Endothelial cell of umbilical vein (primary cell): ENCODE data around the gene RALGAPB.

ENCODE experiments used
- EZH2 ChIP-seq: IDR thresholded peaks from 2 replicates; pipeline ENCODE4 v1.6.1; 2012; ENCODE audit warnings: borderline replicate concordance, low read depth, mild to moderate bottlenecking, moderate library complexity, low read length, inconsistent platforms; ENCODE audit not compliant: severe bottlenecking
- POLR2A ChIP-seq: IDR thresholded peaks from 2 replicates; pipeline ENCODE4 v1.6.1; 2012; ENCODE audit warnings: low read depth, mild to moderate bottlenecking, control low read depth, low read length
- POLR2AphosphoS5 ChIP-seq: IDR thresholded peaks from 2 replicates; pipeline ENCODE4 v1.6.1; 2012; ENCODE audit warnings: low read depth, mild to moderate bottlenecking, control low read depth, low read length, moderate library complexity; ENCODE audit not compliant: insufficient read depth
- TF ChIP-seq, protein P1 (sequence below), 2 donors: IDR thresholded peaks; 1 replicate in 1 of 2; 2 replicates in 1 of 2; pipeline ENCODE4 v1.5.1; 2011; ENCODE audit warnings: low read length in 2 of 2, mild to moderate bottlenecking in 2 of 2, moderate library complexity in 2 of 2, control low read depth in 1 of 2, inconsistent platforms in 1 of 2, low read depth in 1 of 2; ENCODE audit not compliant: insufficient read depth in 1 of 2; ENCODE audit errors: extremely low read depth in 1 of 2
- TF ChIP-seq, protein P2 (sequence below): IDR thresholded peaks from 2 replicates; pipeline ENCODE4 v1.6.1; 2011; ENCODE audit not compliant: insufficient read depth, insufficient read length

DNA sequence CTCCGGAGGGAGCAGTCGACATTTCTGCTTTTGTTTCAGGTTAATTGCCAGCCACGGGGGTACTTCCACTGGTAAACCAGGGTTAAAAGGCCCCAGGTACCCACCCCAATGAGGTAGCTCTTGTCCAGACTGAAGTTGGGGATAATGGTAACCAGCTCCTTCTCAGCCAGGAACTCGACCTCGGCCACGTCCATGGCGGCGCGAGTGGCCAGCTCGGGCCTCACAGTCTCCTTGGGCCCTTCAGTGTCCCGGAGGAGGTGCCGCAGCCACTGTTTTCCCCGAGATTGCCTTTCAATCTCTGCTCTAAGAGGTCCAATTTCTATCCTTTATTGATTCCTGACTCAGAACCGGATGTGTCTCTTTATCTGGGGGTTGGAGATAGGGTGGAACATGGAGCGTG lies 142.6 kb downstream of the RALGAPB start:
- TF ChIP-seq, protein P1, sequence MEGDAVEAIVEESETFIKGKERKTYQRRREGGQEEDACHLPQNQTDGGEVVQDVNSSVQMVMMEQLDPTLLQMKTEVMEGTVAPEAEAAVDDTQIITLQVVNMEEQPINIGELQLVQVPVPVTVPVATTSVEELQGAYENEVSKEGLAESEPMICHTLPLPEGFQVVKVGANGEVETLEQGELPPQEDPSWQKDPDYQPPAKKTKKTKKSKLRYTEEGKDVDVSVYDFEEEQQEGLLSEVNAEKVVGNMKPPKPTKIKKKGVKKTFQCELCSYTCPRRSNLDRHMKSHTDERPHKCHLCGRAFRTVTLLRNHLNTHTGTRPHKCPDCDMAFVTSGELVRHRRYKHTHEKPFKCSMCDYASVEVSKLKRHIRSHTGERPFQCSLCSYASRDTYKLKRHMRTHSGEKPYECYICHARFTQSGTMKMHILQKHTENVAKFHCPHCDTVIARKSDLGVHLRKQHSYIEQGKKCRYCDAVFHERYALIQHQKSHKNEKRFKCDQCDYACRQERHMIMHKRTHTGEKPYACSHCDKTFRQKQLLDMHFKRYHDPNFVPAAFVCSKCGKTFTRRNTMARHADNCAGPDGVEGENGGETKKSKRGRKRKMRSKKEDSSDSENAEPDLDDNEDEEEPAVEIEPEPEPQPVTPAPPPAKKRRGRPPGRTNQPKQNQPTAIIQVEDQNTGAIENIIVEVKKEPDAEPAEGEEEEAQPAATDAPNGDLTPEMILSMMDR (IDR thresholded peaks at IDR 0.05; ENCODE audit: extremely low read depth in 1 of 2, insufficient read depth in 1 of 2, low read depth in 1 of 2, low read length in 2 of 2) = no peak
- no peak for TF ChIP-seq POLR2A
- no peak for TF ChIP-seq POLR2AphosphoS5
- TF ChIP-seq, protein P2, sequence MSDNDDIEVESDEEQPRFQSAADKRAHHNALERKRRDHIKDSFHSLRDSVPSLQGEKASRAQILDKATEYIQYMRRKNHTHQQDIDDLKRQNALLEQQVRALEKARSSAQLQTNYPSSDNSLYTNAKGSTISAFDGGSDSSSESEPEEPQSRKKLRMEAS = no peak
- TF ChIP-seq EZH2 = no peak
